Measurements from ENCODE around the gene CMSS1.
"Not testable (repeated sequence)": the region's sequence is repeated elsewhere in the genome, so short reads cannot be mapped to it uniquely, and the experiment has no call there.

CMSS1 gene

GRCh38 chr3:100225883-100226282 lies 408.2 kb downstream of the CMSS1 start:
- DNase-seq (ENCODE audit: insufficient read length, low spot score) (no peak), FAIRE-seq (no peak)
- TF ChIP-seq, protein P1, sequence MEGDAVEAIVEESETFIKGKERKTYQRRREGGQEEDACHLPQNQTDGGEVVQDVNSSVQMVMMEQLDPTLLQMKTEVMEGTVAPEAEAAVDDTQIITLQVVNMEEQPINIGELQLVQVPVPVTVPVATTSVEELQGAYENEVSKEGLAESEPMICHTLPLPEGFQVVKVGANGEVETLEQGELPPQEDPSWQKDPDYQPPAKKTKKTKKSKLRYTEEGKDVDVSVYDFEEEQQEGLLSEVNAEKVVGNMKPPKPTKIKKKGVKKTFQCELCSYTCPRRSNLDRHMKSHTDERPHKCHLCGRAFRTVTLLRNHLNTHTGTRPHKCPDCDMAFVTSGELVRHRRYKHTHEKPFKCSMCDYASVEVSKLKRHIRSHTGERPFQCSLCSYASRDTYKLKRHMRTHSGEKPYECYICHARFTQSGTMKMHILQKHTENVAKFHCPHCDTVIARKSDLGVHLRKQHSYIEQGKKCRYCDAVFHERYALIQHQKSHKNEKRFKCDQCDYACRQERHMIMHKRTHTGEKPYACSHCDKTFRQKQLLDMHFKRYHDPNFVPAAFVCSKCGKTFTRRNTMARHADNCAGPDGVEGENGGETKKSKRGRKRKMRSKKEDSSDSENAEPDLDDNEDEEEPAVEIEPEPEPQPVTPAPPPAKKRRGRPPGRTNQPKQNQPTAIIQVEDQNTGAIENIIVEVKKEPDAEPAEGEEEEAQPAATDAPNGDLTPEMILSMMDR (IDR thresholded peaks at IDR 0.05; ENCODE audit: insufficient read depth, missing control alignments): no peak

GRCh38 chr3:100226712-100227429 lies 409.2 kb downstream of the CMSS1 start:
- no peak for FAIRE-seq
- TF ChIP-seq, protein P1 (IDR thresholded peaks at IDR 0.05; ENCODE audit: insufficient read depth, missing control alignments): no peak
- no peak for DNase-seq (ENCODE audit: insufficient read length, low spot score)

DNA sequence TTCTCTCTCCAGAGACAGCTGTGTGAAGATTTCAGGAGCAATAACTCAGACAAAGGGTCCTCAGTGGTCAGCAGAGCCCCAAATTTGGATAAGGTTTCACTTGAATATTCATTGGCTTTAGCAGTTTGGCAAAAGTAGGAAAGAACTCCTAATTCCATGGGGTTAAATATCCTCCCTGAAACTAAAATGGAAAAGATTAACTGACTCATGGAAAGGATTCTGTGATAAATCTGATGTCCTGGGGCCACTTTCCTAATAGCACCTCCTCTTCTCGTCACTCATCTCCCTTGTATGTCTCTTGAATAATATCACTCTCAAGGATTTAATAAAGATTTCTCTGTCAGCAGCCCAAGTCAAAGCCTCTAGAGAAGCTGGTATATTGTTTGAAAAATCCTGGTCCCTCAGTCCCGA lies 409.9 kb downstream of the CMSS1 start:
- no peak for DNase-seq (ENCODE audit: insufficient read length, low spot score)
- FAIRE-seq: no peak
- TF ChIP-seq, protein P1 (IDR thresholded peaks at IDR 0.05; ENCODE audit: insufficient read depth, missing control alignments): no peak

DNA sequence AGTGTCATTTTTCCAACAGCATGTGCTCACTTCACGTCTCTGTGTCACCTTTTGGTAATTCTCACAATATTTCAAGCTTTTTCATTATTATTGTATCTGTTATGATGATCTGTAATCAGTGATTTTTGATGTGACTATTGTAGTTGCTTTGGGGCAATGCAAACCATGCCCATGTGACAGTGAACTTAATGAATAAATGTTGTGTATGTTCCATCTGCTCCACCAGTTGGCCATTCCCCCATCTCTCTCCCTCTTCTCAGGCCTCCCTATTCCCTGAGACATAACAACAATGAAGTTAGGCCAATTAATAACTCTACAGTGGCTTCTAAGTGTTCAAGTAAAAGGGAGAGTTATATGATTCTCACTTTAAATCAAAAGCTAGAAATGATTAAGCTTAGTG lies 410.6 kb downstream of the CMSS1 start:
- FAIRE-seq: no peak
- no peak for DNase-seq (ENCODE audit: insufficient read length, low spot score)
- TF ChIP-seq, protein P1 (IDR thresholded peaks at IDR 0.05; ENCODE audit: insufficient read depth, missing control alignments): no peak

DNA sequence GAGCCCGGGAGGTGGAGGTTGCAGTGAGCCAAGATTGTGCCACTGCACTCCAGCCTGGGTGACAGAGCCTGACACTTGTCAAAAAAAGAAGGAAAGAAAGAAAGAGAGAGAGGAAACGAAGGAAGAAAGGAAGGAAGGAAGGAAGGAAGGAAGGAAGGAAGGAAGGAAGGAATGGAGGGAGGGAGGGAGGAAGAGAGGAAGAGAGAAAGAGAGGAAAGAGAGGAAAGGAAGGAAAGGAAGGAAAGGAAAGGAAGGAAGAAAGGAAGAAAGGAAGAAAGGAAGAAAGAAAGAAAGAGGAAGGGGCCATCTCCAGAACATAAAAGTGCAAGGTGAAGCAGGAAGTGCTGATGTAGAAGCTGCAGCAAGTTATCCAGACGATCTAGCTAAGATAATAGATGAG lies 411.5 kb downstream of the CMSS1 start:
- not testable (repeated sequence) for DNase-seq (ENCODE audit: insufficient read length, low spot score)

GRCh38 chr3:100230710-100231109 lies 413.0 kb downstream of the CMSS1 start:
- FAIRE-seq (no peak), DNase-seq (ENCODE audit: insufficient read length, low spot score) (no peak)
- TF ChIP-seq, protein P1 (IDR thresholded peaks at IDR 0.05; ENCODE audit: insufficient read depth, missing control alignments): no peak

More for the DNA sequence above, 411.5 kb downstream of the CMSS1 start:
- FAIRE-seq: not testable (repeated sequence)

All from D721Med (cell line).